ENCODE measurements around the gene SEL1L3. TPM values are rescaled to one million over a fixed set of nuclear protein-coding genes. Genes with fewer than 3 reads are reported as not detected.

SEL1L3 gene
- total RNA-seq, 1 donor from 2014 or later, result 24.9 TPM

- Mint-ChIP-seq H3K27me3 (ENCODE audit: low read depth, unreplicated experiment) (no peaks in the 10 kb centered on the region), H3K9me3 (ENCODE audit: unreplicated experiment) (no peaks in the 10 kb centered on the region)
Measured at GRCh38 chr4:25757452-25757851, 105.3 kb downstream of the SEL1L3 start.

GRCh38 chr4:25756503-25756902 lies 106.3 kb downstream of the SEL1L3 start:
- Mint-ChIP-seq H3K4me3 (ENCODE audit: unreplicated experiment) (no peak overlapping the region), H3K9me3 (ENCODE audit: unreplicated experiment) (no peaks in the 10 kb centered on the region), H3K36me3 (ENCODE audit: low read depth, unreplicated experiment) (peaks cover 28% of the 10 kb centered on the region), H3K4me1 (ENCODE audit: low read depth, unreplicated experiment) (peaks cover 3% of the 10 kb centered on the region), H3K27ac (ENCODE audit: unreplicated experiment) (no peak overlapping the region), H3K27me3 (ENCODE audit: low read depth, unreplicated experiment) (no peaks in the 10 kb centered on the region)
- H3K27me3 ChIP-seq (ENCODE audit: insufficient read depth, low read length), result no peaks in the 10 kb centered on the region
- no peak overlapping the region for H3K9ac ChIP-seq (ENCODE audit: low read length)
- H3K4me3 ChIP-seq (ENCODE audit: insufficient read depth, low read depth, low read length), result no peak overlapping the region
- H4K20me1 ChIP-seq (ENCODE audit: insufficient read depth, low read length), result no peaks in the 10 kb centered on the region
- H3K4me1 ChIP-seq (ENCODE audit: insufficient read depth, low read length), result no peaks in the 10 kb centered on the region
- TF ChIP-seq CTCF (IDR thresholded peaks at IDR 0.05; ENCODE audit: insufficient read depth, low read depth, low read length) (no peak), EZH2 (IDR thresholded peaks at IDR 0.05; ENCODE audit: insufficient read depth, low read length) (no peak)
- H3K27ac ChIP-seq (ENCODE audit: low read depth, low read length), result no peak overlapping the region
- DNase-seq (ENCODE audit: low read depth) (no peak), FAIRE-seq (no peak)
- H2AFZ ChIP-seq (ENCODE audit: low read depth, low read length), result no peak overlapping the region
- H3K9me3 ChIP-seq (ENCODE audit: insufficient read depth, low read depth, low read length), result no peaks in the 10 kb centered on the region
- H3K36me3 ChIP-seq (ENCODE audit: insufficient read depth, low read length), result peaks cover 3% of the 10 kb centered on the region
- H3K79me2 ChIP-seq (ENCODE audit: insufficient read depth, low read length), result no peaks in the 10 kb centered on the region
- H3K4me2 ChIP-seq (ENCODE audit: low read length), result no peak overlapping the region

More at GRCh38 chr4:25757452-25757851, 105.3 kb downstream of the SEL1L3 start:
- no peak overlapping the region for H3K27ac Mint-ChIP-seq (ENCODE audit: unreplicated experiment)
- Histone ChIP-seq H3K9me3 (ENCODE audit: insufficient read depth, low read depth, low read length) (no peaks in the 10 kb centered on the region), H3K79me2 (ENCODE audit: insufficient read depth, low read length) (no peaks in the 10 kb centered on the region), H3K36me3 (ENCODE audit: insufficient read depth, low read length) (peaks cover 3% of the 10 kb centered on the region), H3K9ac (ENCODE audit: low read length) (no peak overlapping the region), H3K4me3 (ENCODE audit: insufficient read depth, low read depth, low read length) (no peak overlapping the region), H3K27me3 (ENCODE audit: insufficient read depth, low read length) (no peaks in the 10 kb centered on the region), H4K20me1 (ENCODE audit: insufficient read depth, low read length) (no peaks in the 10 kb centered on the region), H2AFZ (ENCODE audit: low read depth, low read length) (no peak overlapping the region), H3K4me2 (ENCODE audit: low read length) (no peak overlapping the region), H3K4me1 (ENCODE audit: insufficient read depth, low read length) (no peaks in the 10 kb centered on the region), H3K27ac (ENCODE audit: low read depth, low read length) (no peak overlapping the region)
- peaks cover 3% of the 10 kb centered on the region for H3K4me1 Mint-ChIP-seq (ENCODE audit: low read depth, unreplicated experiment)
- FAIRE-seq, result no peak
- H3K4me3 Mint-ChIP-seq (ENCODE audit: unreplicated experiment), result no peak overlapping the region
- H3K36me3 Mint-ChIP-seq (ENCODE audit: low read depth, unreplicated experiment), result peaks cover 28% of the 10 kb centered on the region
- TF ChIP-seq EZH2 (IDR thresholded peaks at IDR 0.05; ENCODE audit: insufficient read depth, low read length), result no peak
- TF ChIP-seq CTCF (IDR thresholded peaks at IDR 0.05; ENCODE audit: insufficient read depth, low read depth, low read length), result no peak
- no peak for DNase-seq (ENCODE audit: low read depth)

- H3K27me3 Mint-ChIP-seq (ENCODE audit: low read depth, unreplicated experiment), result no peaks in the 10 kb centered on the region
- TF ChIP-seq CTCF (IDR thresholded peaks at IDR 0.05; ENCODE audit: insufficient read depth, low read depth, low read length) (no peak), EZH2 (IDR thresholded peaks at IDR 0.05; ENCODE audit: insufficient read depth, low read length) (no peak)
- Histone ChIP-seq H3K79me2 (ENCODE audit: insufficient read depth, low read length) (no peaks in the 10 kb centered on the region), H3K9ac (ENCODE audit: low read length) (no peak overlapping the region), H3K36me3 (ENCODE audit: insufficient read depth, low read length) (peaks cover 3% of the 10 kb centered on the region), H3K4me2 (ENCODE audit: low read length) (no peak overlapping the region), H3K27me3 (ENCODE audit: insufficient read depth, low read length) (no peaks in the 10 kb centered on the region), H3K4me1 (ENCODE audit: insufficient read depth, low read length) (no peaks in the 10 kb centered on the region), H3K4me3 (ENCODE audit: insufficient read depth, low read depth, low read length) (no peak overlapping the region), H3K9me3 (ENCODE audit: insufficient read depth, low read depth, low read length) (no peaks in the 10 kb centered on the region), H4K20me1 (ENCODE audit: insufficient read depth, low read length) (no peaks in the 10 kb centered on the region), H2AFZ (ENCODE audit: low read depth, low read length) (no peak overlapping the region), H3K27ac (ENCODE audit: low read depth, low read length) (no peak overlapping the region)
- H3K9me3 Mint-ChIP-seq (ENCODE audit: unreplicated experiment), result no peaks in the 10 kb centered on the region
- no peak overlapping the region for H3K27ac Mint-ChIP-seq (ENCODE audit: unreplicated experiment)
- H3K4me3 Mint-ChIP-seq (ENCODE audit: unreplicated experiment), result no peak overlapping the region
- H3K36me3 Mint-ChIP-seq (ENCODE audit: low read depth, unreplicated experiment), result peaks cover 32% of the 10 kb centered on the region
- FAIRE-seq, result no peak
- DNase-seq (ENCODE audit: low read depth), result no peak
- H3K4me1 Mint-ChIP-seq (ENCODE audit: low read depth, unreplicated experiment), result peaks cover 3% of the 10 kb centered on the region
Measured at GRCh38 chr4:25755911-25756310, 106.9 kb downstream of the SEL1L3 start.

Measured in astrocyte (in vitro differentiated cells and primary cell).